VCaP (cell line): ENCODE results near the gene GHITM.
A peak's percentile ranks its signal among the peaks of the same experiment; 100 is the strongest.

Experiments used
- H3K27ac ChIP-seq: fragments of 450-650 bp; 2 replicates; pipeline ENCODE4 v1.5.1; 2017
- CTCF ChIP-seq: fragments of 450-650 bp; conservative IDR thresholded peaks from 2 replicates; pipeline ENCODE4 v1.5.1; 2017; ENCODE audit warnings: mild to moderate bottlenecking, moderate library complexity

GHITM gene

GRCh38 chr10:84155521-84155920 lies 16.2 kb downstream of the GHITM start:
- H3K27ac ChIP-seq = no peak overlapping the region
- TF ChIP-seq CTCF = no peak

DNA sequence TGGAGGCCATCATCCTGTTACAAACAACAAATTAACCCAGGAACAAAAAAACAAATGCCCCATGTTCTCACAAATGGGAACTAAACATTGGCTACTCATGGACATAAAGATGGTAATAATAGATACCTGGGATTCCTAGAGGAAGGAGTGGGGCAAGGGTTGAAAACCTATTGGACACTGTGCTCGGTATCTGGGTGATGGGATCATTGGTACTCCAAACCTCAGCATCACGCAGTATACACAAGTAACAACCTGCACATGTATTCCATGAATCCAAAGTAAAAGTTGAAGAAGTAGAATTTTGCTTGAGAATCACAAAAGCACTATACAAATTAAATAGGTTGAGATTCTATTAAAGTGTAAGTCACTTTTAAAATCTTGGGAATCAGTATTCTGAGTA lies 16.7 kb downstream of the GHITM start:
- H3K27ac ChIP-seq = no peak overlapping the region

DNA sequence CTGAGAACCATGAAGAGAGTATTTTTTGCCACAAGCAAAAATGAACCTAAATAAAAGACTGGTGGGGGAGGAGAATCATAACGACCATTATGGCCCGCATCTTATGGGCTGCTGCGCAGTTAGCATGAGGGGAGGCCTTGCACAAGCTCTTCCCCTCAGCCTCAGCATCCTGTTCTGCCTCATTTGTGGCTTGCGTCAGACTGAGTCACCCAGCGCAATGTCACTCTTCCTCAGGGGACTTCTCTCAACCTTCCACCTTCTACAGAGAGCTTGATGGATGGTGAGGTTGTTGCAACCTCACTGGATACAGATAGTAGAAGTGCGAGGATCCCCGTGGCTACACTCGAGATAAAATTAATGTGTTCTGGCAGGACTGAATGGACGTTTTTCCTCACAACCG lies 17.5 kb downstream of the GHITM start:
- no peak for TF ChIP-seq CTCF
- no peak overlapping the region for H3K27ac ChIP-seq

More for the DNA sequence above, 16.7 kb downstream of the GHITM start:
- no peak for TF ChIP-seq CTCF

GRCh38 chr10:84158061-84158460 lies 18.8 kb downstream of the GHITM start:
- no peak for TF ChIP-seq CTCF
- H3K27ac ChIP-seq = no peak overlapping the region

DNA sequence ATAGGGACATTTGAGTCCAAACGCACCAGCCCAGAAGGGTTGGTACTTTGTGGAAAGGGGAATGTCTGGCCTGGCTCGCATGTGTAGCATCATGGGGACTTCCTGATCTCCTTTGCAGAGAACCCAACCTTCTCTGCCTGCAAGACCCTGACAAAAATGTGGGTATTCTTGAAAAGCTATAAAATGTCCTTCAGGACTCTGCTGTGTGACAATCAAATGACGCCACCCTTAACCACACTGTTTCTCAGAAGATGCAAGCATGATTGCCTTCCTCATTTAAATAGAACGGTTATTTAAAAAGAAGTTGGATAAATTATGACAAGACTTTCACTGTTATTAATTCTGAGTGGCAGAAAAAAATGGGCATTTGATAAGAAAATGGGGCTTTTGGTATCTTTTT lies 19.2 kb downstream of the GHITM start:
- no peak for TF ChIP-seq CTCF
- H3K27ac ChIP-seq = no peak overlapping the region

- TF ChIP-seq CTCF = no peak
- no peak overlapping the region for H3K27ac ChIP-seq
Measured at GRCh38 chr10:84159076-84159685, 19.9 kb downstream of the GHITM start.

DNA sequence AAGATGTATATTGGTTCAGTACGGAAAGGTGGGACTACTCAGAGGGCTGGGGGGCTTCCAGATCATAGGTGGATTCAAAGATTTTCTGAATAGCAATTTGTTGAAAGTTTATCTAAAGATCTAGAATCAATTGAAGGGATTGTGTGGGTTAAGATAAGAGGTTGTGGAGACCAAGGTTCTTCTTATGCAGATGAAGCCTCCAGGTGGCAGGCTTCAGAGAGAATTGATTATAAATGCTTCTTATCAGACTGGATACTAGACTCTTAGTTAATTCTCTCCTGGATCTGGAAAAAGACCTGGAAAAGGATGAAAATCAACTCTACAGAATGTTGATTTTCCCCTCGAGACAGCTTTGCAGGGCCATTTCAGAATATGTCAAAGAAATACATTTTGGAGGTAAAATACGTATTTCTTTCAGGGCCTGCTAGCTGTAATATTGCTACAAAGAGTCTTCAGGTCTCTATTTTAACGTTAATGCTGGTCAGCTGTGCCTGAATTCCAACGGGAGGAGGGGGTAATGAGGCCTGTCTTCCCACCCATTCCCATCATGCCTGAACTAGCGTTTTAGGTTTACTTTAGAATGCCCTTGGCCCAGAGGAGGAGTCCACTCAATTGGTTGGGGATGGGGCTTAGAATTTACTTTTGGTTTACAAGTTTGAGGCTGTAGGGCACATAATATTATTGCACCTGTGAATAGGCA lies 21.5 kb downstream of the GHITM start:
- peak; percentile 46; the same call in 1 of the 2 replicates for TF ChIP-seq CTCF
- no peak overlapping the region for H3K27ac ChIP-seq
